Measurements from ENCODE around the gene DHX9.
"Not testable (repeated sequence)": the region's sequence is repeated elsewhere in the genome, so short reads cannot be mapped to it uniquely, and the experiment has no call there.

DHX9 gene

DNA sequence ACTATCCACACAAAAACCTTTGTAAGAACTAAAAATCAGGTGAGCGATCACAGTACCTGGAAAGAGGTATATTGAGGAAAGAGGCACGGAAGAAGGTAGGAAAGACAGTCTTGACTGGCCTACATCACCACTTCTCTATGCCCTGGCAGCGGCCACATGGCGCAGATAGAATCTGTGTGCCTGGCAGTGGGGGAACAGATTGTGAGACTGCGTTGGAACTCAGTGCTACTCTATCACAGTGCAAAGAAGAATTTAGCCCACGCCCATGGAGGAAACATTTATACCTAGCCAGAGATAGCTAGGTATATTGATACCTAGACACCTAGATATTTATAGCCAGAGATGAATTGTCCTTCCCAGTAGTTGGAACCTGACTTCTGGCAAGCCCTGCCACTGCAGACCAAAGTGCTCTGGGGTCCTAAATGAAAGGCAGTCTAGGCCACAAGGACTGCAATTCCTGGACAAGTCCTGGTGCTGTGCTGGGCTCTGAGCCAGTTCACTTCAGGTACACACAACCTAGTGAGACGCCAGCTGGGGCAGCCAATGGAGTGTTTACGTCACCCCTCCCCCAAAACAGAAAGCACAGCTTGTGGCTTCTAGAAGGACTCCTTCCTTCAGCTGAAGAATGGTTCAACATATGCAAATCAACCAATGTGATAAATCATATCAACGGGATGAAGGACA lies 51.9 kb downstream of the DHX9 start:
- TF ChIP-seq, protein P1, sequence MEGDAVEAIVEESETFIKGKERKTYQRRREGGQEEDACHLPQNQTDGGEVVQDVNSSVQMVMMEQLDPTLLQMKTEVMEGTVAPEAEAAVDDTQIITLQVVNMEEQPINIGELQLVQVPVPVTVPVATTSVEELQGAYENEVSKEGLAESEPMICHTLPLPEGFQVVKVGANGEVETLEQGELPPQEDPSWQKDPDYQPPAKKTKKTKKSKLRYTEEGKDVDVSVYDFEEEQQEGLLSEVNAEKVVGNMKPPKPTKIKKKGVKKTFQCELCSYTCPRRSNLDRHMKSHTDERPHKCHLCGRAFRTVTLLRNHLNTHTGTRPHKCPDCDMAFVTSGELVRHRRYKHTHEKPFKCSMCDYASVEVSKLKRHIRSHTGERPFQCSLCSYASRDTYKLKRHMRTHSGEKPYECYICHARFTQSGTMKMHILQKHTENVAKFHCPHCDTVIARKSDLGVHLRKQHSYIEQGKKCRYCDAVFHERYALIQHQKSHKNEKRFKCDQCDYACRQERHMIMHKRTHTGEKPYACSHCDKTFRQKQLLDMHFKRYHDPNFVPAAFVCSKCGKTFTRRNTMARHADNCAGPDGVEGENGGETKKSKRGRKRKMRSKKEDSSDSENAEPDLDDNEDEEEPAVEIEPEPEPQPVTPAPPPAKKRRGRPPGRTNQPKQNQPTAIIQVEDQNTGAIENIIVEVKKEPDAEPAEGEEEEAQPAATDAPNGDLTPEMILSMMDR (IDR thresholded peaks at IDR 0.05; ENCODE audit: low read depth, low read length): no peak
- H3K4me3 ChIP-seq (ENCODE audit: low read depth, low read length): no peak overlapping the region
- no peak for DNase-seq (ENCODE audit: low read depth, low spot score)
- in situ Hi-C loops (cut with HindIII; ENCODE audit: low sequenced_read_pairs): no loop called here

DNA sequence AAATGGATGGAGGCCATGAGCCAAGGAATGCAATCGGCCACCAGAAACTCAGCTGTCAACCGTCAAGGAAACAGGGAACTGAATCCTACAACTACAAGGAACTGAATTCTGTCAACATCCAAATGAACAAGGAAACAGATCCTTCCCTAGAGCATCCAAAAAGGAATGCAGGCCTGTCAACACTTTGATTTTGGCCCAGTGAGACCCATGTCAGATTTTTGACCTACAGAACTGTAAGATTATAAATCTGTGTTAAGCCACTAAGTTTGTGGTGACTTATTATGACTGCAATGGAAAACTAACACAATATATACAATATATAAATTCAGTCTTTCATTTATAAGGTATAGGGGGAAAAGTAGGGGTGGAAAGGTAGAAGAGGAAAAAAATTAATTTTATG lies 58.5 kb downstream of the DHX9 start:
- no peak for DNase-seq (ENCODE audit: low read depth, low spot score)
- TF ChIP-seq, protein P1 (IDR thresholded peaks at IDR 0.05; ENCODE audit: low read depth, low read length): no peak
- in situ Hi-C loops (cut with HindIII; ENCODE audit: low sequenced_read_pairs): no loop called here
- no peak overlapping the region for H3K4me3 ChIP-seq (ENCODE audit: low read depth, low read length)

DNA sequence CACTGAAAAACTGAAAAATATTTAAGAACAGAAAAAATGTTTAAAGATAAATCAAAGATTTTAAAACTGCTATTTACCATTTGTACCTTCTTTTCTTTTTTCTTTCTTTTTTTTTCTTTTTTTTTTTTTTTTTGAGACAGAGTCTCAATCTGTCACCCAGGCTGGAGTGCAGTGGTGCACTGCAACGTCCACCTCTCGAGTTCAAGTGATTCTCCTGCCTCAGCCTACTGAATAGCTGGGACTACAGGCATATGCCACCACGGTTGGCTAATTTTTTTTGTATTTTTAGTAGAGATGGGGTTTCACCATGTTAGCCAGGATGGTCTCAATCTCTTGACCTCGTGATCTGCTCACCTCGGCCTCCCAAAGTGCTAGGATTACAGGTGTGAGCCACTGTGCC lies 62.8 kb downstream of the DHX9 start:
- H3K4me3 ChIP-seq (ENCODE audit: low read depth, low read length); DNase-seq (ENCODE audit: low read depth, low spot score); in situ Hi-C loops (cut with HindIII; ENCODE audit: low sequenced_read_pairs): not testable (repeated sequence)

DNA sequence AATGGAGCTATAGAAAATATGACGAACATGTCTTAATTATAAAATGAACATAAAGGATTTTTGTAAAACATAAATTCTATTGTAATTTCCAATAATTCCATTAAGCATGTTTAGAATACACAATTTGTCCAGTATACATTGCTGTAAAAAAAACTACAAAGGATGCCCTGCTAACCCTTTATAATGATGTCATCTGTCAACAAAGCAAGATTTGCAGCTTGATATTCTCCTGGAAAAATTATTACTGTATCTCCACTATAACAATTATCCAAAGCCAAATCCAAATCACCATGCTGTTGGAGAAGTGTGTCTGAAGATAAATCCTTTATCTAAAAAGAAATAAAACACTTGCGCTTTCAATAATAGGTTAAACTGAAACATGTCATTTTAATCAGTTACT lies 66.2 kb downstream of the DHX9 start:
- in situ Hi-C loops (cut with HindIII; ENCODE audit: low sequenced_read_pairs): no loop called here
- DNase-seq (ENCODE audit: low read depth, low spot score): no peak
- TF ChIP-seq, protein P1 (IDR thresholded peaks at IDR 0.05; ENCODE audit: low read depth, low read length): no peak
- no peak overlapping the region for H3K4me3 ChIP-seq (ENCODE audit: low read depth, low read length)

GRCh38 chr1:182909578-182909977 lies 70.4 kb downstream of the DHX9 start:
- no peak for DNase-seq (ENCODE audit: low read depth, low spot score)
- TF ChIP-seq, protein P1 (IDR thresholded peaks at IDR 0.05; ENCODE audit: low read depth, low read length): no peak
- in situ Hi-C loops (cut with HindIII; ENCODE audit: low sequenced_read_pairs): no loop called here
- no peak overlapping the region for H3K4me3 ChIP-seq (ENCODE audit: low read depth, low read length)

GRCh38 chr1:182910143-182910542 lies 71.0 kb downstream of the DHX9 start:
- no peak for DNase-seq (ENCODE audit: low read depth, low spot score)
- TF ChIP-seq, protein P1 (IDR thresholded peaks at IDR 0.05; ENCODE audit: low read depth, low read length): no peak
- in situ Hi-C loops (cut with HindIII; ENCODE audit: low sequenced_read_pairs): no loop called here
- no peak overlapping the region for H3K4me3 ChIP-seq (ENCODE audit: low read depth, low read length)

- TF ChIP-seq, protein P1 (IDR thresholded peaks at IDR 0.05; ENCODE audit: low read depth, low read length): no peak
- no peak overlapping the region for H3K4me3 ChIP-seq (ENCODE audit: low read depth, low read length)
- in situ Hi-C loops (cut with HindIII; ENCODE audit: low sequenced_read_pairs): no loop called here
- DNase-seq (ENCODE audit: low read depth, low spot score): no peak
Measured at GRCh38 chr1:182913401-182913800, 74.3 kb downstream of the DHX9 start.

Data from astrocyte of the spinal cord (primary cell).